Lower leg skin (tissue), 3 donors: ENCODE results near the gene STAM2.

Experiments used
- CTCF ChIP-seq, 3 donors: fragments of 450-650 bp; IDR thresholded peaks; one replicate each; pipeline ENCODE4 v1.5.1; 2016; ENCODE audit warnings: antibody characterized with exemption in 3 of 3, mild to moderate bottlenecking in 3 of 3, moderate library complexity in 2 of 3
- POLR2A ChIP-seq, 2 donors: fragments of 450-650 bp; IDR thresholded peaks; one replicate each; pipeline ENCODE4 v1.6.1; 2016 to 2017; ENCODE audit warnings: antibody characterized with exemption in 2 of 2, mild to moderate bottlenecking in 1 of 2, moderate library complexity in 1 of 2

GRCh38 chr2:152175368-152176112 lies at the start of gene STAM2:
- TF ChIP-seq CTCF (IDR thresholded peaks at IDR 0.05), result peak in 1 of 3 donors; percentile 98
- peak in 1 of 2 donors; percentile 40 for TF ChIP-seq POLR2A (IDR thresholded peaks at IDR 0.05)
